Common myeloid progenitor, CD34-positive (primary cell): Measurements from ENCODE around the gene SLC35E3.

ENCODE experiments used
- CTCF ChIA-PET: fragments of 350-600 bp; sonication (Branson Sonifier 250); formaldehyde crosslinking; loops from one replicate; lab custom pipeline; 2021; ENCODE audit warnings: antibody characterized with exemption; lab: Charles Lee
- POLR2A ChIA-PET: fragments of 350-600 bp; sonication (Branson Sonifier 250); formaldehyde crosslinking; loops from one replicate; lab custom pipeline; 2021; ENCODE audit warnings: antibody characterized with exemption; lab: Charles Lee
- DNase-seq, 3 donors: peaks; one replicate each; pipeline versions ENCODE4 v3.0.0 to v3.0.0-alpha.2; 2013
- H3K27ac ChIP-seq, 2 experiments: 1 replicate in 1 of 2; 2 replicates in 1 of 2; pipeline ENCODE4 v1.7.0; 2013; ENCODE audit warnings: inconsistent platforms in 2 of 2, low read length in 2 of 2, mild to moderate bottlenecking in 2 of 2, low read depth in 1 of 2, moderate library complexity in 1 of 2; ENCODE audit not compliant: severe bottlenecking in 2 of 2, insufficient read depth in 1 of 2, poor library complexity in 1 of 2
- H3K27me3 ChIP-seq, 5 experiments: replicated peaks in 2 of 5; 1 replicate in 3 of 5; 2 replicates in 2 of 5; pipeline versions ENCODE4 v1.6.1 to v1.7.0; 2013; ENCODE audit warnings: low read length in 4 of 5, mild to moderate bottlenecking in 2 of 5, moderate library complexity in 2 of 5, inconsistent platforms in 1 of 5; ENCODE audit not compliant: insufficient read depth in 5 of 5, control insufficient read depth in 4 of 5
- H3K36me3 ChIP-seq, 4 experiments: 1 replicate in 2 of 4; 2 replicates in 2 of 4; pipeline versions ENCODE4 v1.6.1 to v1.7.0; 2013; ENCODE audit warnings: low read length in 3 of 4, control low read depth in 1 of 4, mild to moderate bottlenecking in 1 of 4; ENCODE audit not compliant: control insufficient read depth in 4 of 4, insufficient read depth in 4 of 4
- H3K4me1 ChIP-seq, 4 experiments: 1 replicate in 3 of 4; 2 replicates in 1 of 4; pipeline versions ENCODE4 v1.6.1 to v1.7.1; 2013; ENCODE audit warnings: low read length in 3 of 4, mild to moderate bottlenecking in 3 of 4, control low read depth in 1 of 4, inconsistent platforms in 1 of 4, moderate library complexity in 1 of 4; ENCODE audit not compliant: control insufficient read depth in 4 of 4, insufficient read depth in 4 of 4; ENCODE audit errors: control extremely low read depth in 1 of 4
- H3K4me3 ChIP-seq, 7 experiments: 1 replicate in 4 of 7; 2 replicates in 3 of 7; pipeline versions ENCODE4 v1.5.1 to v1.7.0; 2013; ENCODE audit warnings: mild to moderate bottlenecking in 7 of 7, low read length in 6 of 7, moderate library complexity in 6 of 7, inconsistent platforms in 2 of 7, low read depth in 2 of 7, control low read depth in 1 of 7; ENCODE audit not compliant: insufficient read depth in 4 of 7, control insufficient read depth in 1 of 7; ENCODE audit errors: extremely low read depth in 1 of 7
- H3K9me3 ChIP-seq, 5 experiments: 1 replicate in 4 of 5; 2 replicates in 1 of 5; pipeline versions ENCODE4 v1.6.1 to v1.7.1; 2013; ENCODE audit warnings: low read length in 4 of 5, mild to moderate bottlenecking in 2 of 5, inconsistent platforms in 1 of 5, low read depth in 1 of 5, moderate library complexity in 1 of 5; ENCODE audit not compliant: control insufficient read depth in 4 of 5, insufficient read depth in 2 of 5; ENCODE audit errors: control extremely low read depth in 1 of 5
- WGBS: methylation state at CpG from one replicate; pipeline ENCODE4 v1.1.5; 2013; ENCODE audit not compliant: insufficient coverage; 5-methylcytosine and 5-hydroxymethylcytosine counted together

The SLC35E3 gene

GRCh38 chr12:68746572-68747180, 700 bp downstream of the SLC35E3 start:
- WGBS, result 0% methylated on average over 10 of the region's 15 CpGs
- CTCF ChIA-PET, result interaction anchor here (1.1 to 2.0 kb wide), 4 partner anchors 8 to 95 kb away, joined by 4 to 7 read pairs (median 6); partner anchors contain the start of gene MDM2
- peaks cover 14 to 31% (median 23%) of the 10 kb centered on the region in 4 experiments for H3K4me1 ChIP-seq

GRCh38 chr12:68749443-68749842, 3.5 kb downstream of the SLC35E3 start:
- no peaks in the 10 kb centered on the region for H3K9me3 ChIP-seq
- H3K36me3 ChIP-seq, result peaks cover 9 to 21% (median 13%) of the 10 kb centered on the region in 4 experiments
- H3K4me3 ChIP-seq, result no peak overlapping the region
- WGBS, result 80% methylated on average over 1 of the region's 3 CpGs
- ChIA-PET CTCF (no interaction called here), POLR2A (no interaction called here)
- peaks cover 11 to 27% (median 21%) of the 10 kb centered on the region in 4 experiments for H3K4me1 ChIP-seq
- no peak for DNase-seq
- no peak overlapping the region for H3K27ac ChIP-seq
- no peaks in the 10 kb centered on the region for H3K27me3 ChIP-seq

More at GRCh38 chr12:68746572-68747180, 700 bp downstream of the SLC35E3 start:
- H3K36me3 ChIP-seq, result peaks cover 2 to 18% (median 9%) of the 10 kb centered on the region in 4 experiments
- H3K9me3 ChIP-seq, result no peaks in the 10 kb centered on the region
- POLR2A ChIA-PET, result interaction anchor here (0.7 kb wide), 1 partner anchor 60 kb away, joined by 6 read pairs; no protein-coding TSS in a partner anchor
- H3K27ac ChIP-seq, result peak overlapping the region; percentile 40 to 92
- H3K27me3 ChIP-seq, result no peaks in the 10 kb centered on the region
- peak overlapping the region; percentile 58 to 98 (median 95) for H3K4me3 ChIP-seq
- peak; percentile 44 to 70 (median 69) for DNase-seq

GRCh38 chr12:68749861-68750260, 3.9 kb downstream of the SLC35E3 start:
- H3K9me3 ChIP-seq, result no peaks in the 10 kb centered on the region
- 96% methylated on average over 4 of the region's 4 CpGs for WGBS
- no peak overlapping the region for H3K4me3 ChIP-seq
- H3K36me3 ChIP-seq, result peaks cover 13 to 26% (median 17%) of the 10 kb centered on the region in 4 experiments
- CTCF ChIA-PET, result no interaction called here
- no peak overlapping the region for H3K27ac ChIP-seq
- DNase-seq, result no peak
- H3K27me3 ChIP-seq, result no peaks in the 10 kb centered on the region
- peaks cover 9 to 27% (median 19%) of the 10 kb centered on the region in 4 experiments for H3K4me1 ChIP-seq
- POLR2A ChIA-PET, result no interaction called here

- WGBS, result 95% methylated on average over 3 of the region's 4 CpGs
- ChIA-PET CTCF (no interaction called here), POLR2A (no interaction called here)
- Histone ChIP-seq H3K27ac (no peak overlapping the region), H3K36me3 (peaks cover 16 to 32% (median 21%) of the 10 kb centered on the region in 4 experiments), H3K4me1 (peaks cover 7 to 25% (median 19%) of the 10 kb centered on the region in 4 experiments), H3K9me3 (no peaks in the 10 kb centered on the region), H3K4me3 (no peak overlapping the region), H3K27me3 (no peaks in the 10 kb centered on the region)
- DNase-seq, result no peak
Observed at GRCh38 chr12:68750506-68750905, 4.5 kb downstream of the SLC35E3 start.

GRCh38 chr12:68755536-68756243, 9.7 kb downstream of the SLC35E3 start:
- CTCF ChIA-PET, result interaction anchor here (1.9 kb wide), 1 partner anchor 10 kb away, joined by 5 read pairs; the partner anchor contains the start of gene SLC35E3
- Histone ChIP-seq H3K27me3 (no peaks in the 10 kb centered on the region), H3K4me3 (no peak overlapping the region), H3K4me1 (no peaks in the 10 kb centered on the region), H3K36me3 (peaks cover 21 to 40% (median 30%) of the 10 kb centered on the region in 4 experiments), H3K9me3 (no peaks in the 10 kb centered on the region), H3K27ac (no peak overlapping the region)
- POLR2A ChIA-PET, result no interaction called here
- no peak for DNase-seq
- WGBS, result 100% methylated on average over 2 of the region's 4 CpGs

GRCh38 chr12:68759852-68760251, 13.9 kb downstream of the SLC35E3 start:
- Histone ChIP-seq H3K4me1 (no peaks in the 10 kb centered on the region), H3K9me3 (no peaks in the 10 kb centered on the region), H3K4me3 (no peak overlapping the region), H3K36me3 (peaks cover 12 to 45% (median 23%) of the 10 kb centered on the region in 4 experiments), H3K27me3 (no peaks in the 10 kb centered on the region), H3K27ac (no peak overlapping the region)
- DNase-seq, result no peak
- ChIA-PET POLR2A (no interaction called here), CTCF (no interaction called here)
- no CpG with 5 or more reads among the region's 5 CpGs for WGBS
